ENCODE data around the gene NGB.
"Not testable (repeated sequence)": the region's sequence is repeated elsewhere in the genome, so short reads cannot be mapped to it uniquely, and the experiment has no call there.

Gene NGB

GRCh38 chr14:77290705-77291104, 19.7 kb upstream of the NGB start:
- DNase-seq, result no peak

- no peak for DNase-seq
Measured at GRCh38 chr14:77286576-77286975, 15.6 kb upstream of the NGB start.

GRCh38 chr14:77284466-77284865, 13.5 kb upstream of the NGB start:
- no peak for DNase-seq

- DNase-seq, result no peak
Measured at GRCh38 chr14:77284066-77284465, 13.1 kb upstream of the NGB start.

- no peak for DNase-seq
Measured at GRCh38 chr14:77281852-77282410, 10.9 kb upstream of the NGB start.

GRCh38 chr14:77280921-77281320, 9.9 kb upstream of the NGB start:
- DNase-seq, result not testable (repeated sequence)

- no peak for DNase-seq
Measured at GRCh38 chr14:77279719-77280118, 8.7 kb upstream of the NGB start.

- no peak for DNase-seq
Measured at GRCh38 chr14:77278461-77279230, 7.6 kb upstream of the NGB start.

- no peak for DNase-seq
Measured at GRCh38 chr14:77276959-77277358, 6.0 kb upstream of the NGB start.

- no peak for DNase-seq
Measured at GRCh38 chr14:77276295-77276935, 5.4 kb upstream of the NGB start.

GRCh38 chr14:77275601-77276017, 4.6 kb upstream of the NGB start:
- no peak for DNase-seq

GRCh38 chr14:77275041-77275580, 4.1 kb upstream of the NGB start:
- no peak for DNase-seq

GRCh38 chr14:77273796-77274195, 2.8 kb upstream of the NGB start:
- no peak for DNase-seq

- DNase-seq, result no peak
Measured at GRCh38 chr14:77272261-77272660, 1.3 kb upstream of the NGB start.

- DNase-seq, result peak; percentile 2
Measured at GRCh38 chr14:77270361-77271112, 469 bp downstream of the NGB start.

GRCh38 chr14:77268989-77269600, 1.9 kb downstream of the NGB start:
- DNase-seq, result peak; percentile 6

- no peak for DNase-seq
Measured at GRCh38 chr14:77267937-77268699, 2.9 kb downstream of the NGB start.

- no peak for DNase-seq
Measured at GRCh38 chr14:77266336-77266735, 4.7 kb downstream of the NGB start.

- DNase-seq, result no peak
Measured at GRCh38 chr14:77265561-77266335, 5.3 kb downstream of the NGB start.

- no peak for DNase-seq
Measured at GRCh38 chr14:77265187-77265515, 5.9 kb downstream of the NGB start.

GRCh38 chr14:77264466-77265186, 6.4 kb downstream of the NGB start:
- no peak for DNase-seq

Data from NCI-H526 treated with DMSO at 0.1 percent for 48 hours (cell line).